ENCODE results near the gene MED13L.

Gene MED13L

GRCh38 chr12:115922952-115923564 lies 354.4 kb downstream of the MED13L start:
- DNase-seq (ENCODE audit: insufficient read length, low spot score) = no peak
- no peak for FAIRE-seq
- TF ChIP-seq, protein P1, sequence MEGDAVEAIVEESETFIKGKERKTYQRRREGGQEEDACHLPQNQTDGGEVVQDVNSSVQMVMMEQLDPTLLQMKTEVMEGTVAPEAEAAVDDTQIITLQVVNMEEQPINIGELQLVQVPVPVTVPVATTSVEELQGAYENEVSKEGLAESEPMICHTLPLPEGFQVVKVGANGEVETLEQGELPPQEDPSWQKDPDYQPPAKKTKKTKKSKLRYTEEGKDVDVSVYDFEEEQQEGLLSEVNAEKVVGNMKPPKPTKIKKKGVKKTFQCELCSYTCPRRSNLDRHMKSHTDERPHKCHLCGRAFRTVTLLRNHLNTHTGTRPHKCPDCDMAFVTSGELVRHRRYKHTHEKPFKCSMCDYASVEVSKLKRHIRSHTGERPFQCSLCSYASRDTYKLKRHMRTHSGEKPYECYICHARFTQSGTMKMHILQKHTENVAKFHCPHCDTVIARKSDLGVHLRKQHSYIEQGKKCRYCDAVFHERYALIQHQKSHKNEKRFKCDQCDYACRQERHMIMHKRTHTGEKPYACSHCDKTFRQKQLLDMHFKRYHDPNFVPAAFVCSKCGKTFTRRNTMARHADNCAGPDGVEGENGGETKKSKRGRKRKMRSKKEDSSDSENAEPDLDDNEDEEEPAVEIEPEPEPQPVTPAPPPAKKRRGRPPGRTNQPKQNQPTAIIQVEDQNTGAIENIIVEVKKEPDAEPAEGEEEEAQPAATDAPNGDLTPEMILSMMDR (IDR thresholded peaks at IDR 0.05; ENCODE audit: insufficient read depth, missing control alignments) = peak; percentile 50

DNA sequence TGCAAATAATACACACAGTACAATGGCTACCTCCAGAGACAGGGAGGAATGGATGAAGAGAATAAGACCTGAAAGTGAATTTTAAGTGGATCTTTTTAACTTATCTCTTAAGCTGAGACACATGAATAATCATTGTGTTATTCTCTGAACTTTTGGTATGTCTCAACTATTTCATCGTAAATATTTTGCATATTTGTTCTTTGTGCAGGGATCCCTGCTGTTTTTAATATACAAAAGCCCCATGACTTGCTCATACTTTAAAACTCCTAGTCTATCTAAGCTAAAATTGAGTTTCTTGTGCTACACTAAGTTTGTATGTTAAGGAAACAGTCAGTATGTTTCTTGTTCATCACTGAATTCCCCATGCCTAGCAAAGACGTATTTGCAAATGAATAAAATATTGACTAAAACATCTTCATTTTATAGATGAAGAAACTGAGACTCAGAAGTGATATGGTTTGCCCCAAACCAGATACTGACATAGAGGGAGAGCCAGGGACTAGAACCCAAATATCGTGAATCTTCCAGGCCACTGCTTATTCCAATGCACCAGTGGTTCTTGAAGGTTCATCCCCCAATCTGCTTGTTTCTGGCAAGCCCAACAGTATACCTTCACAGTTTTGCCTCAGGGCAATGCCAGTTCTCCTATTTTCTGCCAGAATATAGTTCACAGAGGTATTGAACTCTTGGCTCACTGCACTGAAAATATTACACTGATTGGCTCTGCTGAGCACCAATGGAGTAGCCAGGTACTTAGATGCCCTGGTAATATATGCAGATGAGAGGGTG lies 356.9 kb downstream of the MED13L start:
- FAIRE-seq = no peak
- no peak for DNase-seq (ENCODE audit: insufficient read length, low spot score)
- TF ChIP-seq, protein P1 (IDR thresholded peaks at IDR 0.05; ENCODE audit: insufficient read depth, missing control alignments) = no peak

DNA sequence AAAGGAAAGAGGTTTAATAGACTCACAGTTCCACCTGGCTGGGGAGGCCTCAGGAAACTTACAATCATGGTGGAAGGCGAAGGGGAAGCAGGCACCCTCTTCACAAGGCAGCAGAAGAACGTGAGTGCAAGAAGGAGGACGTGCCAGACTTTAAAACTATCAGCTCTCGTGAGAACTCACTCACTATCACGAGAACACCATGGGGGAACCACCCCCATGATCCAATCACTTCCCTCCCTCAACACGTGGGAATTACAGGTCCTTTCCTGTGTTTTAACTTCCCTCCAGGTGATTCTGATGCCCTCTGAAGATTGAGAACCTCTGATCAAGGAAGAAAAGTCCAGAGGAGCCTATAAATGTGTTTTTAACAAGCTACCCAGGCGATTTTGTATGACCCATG lies 358.7 kb downstream of the MED13L start:
- no peak for FAIRE-seq
- DNase-seq (ENCODE audit: insufficient read length, low spot score) = no peak

DNA sequence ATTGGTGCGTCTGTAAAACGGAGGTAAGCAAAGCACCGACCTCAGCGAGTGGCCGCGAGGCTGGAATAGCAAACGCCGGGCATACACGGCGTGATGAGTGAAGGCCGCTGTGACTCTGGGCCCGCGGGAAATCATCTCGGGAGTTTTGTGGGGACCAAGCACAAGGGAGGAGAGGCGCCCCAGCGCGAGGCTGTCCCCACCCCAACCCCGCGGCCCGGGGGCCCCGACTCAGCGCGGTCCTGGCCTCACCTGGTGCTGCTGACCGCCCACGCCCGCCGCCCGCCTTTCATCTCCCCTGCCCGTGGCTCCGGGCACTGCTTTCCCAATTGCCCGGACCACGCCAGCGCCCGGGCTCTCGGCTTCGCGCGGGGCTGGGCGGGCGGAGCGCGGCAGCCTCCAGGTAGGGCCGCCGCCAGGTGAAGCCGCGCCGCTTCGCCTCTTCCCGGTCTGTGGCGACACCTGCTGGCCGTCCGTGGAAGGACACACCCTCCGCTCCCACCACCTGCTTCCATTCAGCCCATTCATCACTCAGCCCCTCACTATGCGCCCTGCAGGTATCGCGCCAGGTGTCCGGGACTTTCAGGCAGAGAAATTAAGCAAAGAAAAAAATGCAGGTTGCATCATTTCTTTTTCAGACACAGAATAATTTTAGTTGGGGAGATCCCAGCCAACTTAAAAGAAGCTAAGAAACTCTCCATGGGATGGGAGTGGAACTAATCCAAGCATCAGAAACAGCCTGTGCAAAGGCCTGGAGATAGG lies 360.4 kb downstream of the MED13L start:
- TF ChIP-seq, protein P1 (IDR thresholded peaks at IDR 0.05; ENCODE audit: insufficient read depth, missing control alignments) = peak; percentile 81
- FAIRE-seq (no peak), DNase-seq (ENCODE audit: insufficient read length, low spot score) (peak; percentile 38)

More for the DNA sequence above, 358.7 kb downstream of the MED13L start:
- TF ChIP-seq, protein P1 (IDR thresholded peaks at IDR 0.05; ENCODE audit: insufficient read depth, missing control alignments) = no peak

DNA sequence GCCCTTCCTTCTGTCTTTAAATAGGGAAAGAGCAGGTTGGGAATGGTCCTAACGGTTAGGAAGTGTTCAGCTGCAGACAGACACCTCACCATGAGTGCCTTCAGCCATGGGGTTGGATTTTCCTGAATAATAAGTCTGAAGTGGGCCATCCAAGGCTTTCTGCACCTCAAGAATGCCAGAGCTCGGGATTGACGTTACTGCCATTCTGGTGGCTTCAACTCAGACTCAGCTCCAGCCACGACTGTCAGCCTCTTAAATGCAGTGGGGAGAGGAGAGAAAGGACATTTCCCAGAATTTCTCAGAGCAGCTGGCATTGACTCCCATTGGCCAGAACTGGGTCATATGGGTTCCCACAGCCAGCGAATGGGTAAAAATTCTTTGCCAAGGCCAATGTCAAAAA lies 363.4 kb downstream of the MED13L start:
- FAIRE-seq (no peak), DNase-seq (ENCODE audit: insufficient read length, low spot score) (no peak)
- TF ChIP-seq, protein P1 (IDR thresholded peaks at IDR 0.05; ENCODE audit: insufficient read depth, missing control alignments) = no peak

GRCh38 chr12:115912440-115912839 lies 365.1 kb downstream of the MED13L start:
- TF ChIP-seq, protein P1 (IDR thresholded peaks at IDR 0.05; ENCODE audit: insufficient read depth, missing control alignments) = no peak
- FAIRE-seq (no peak), DNase-seq (ENCODE audit: insufficient read length, low spot score) (no peak)
